HL-60 (cell line): ENCODE data around the gene INSC.

ENCODE experiments used
- POLR2AphosphoS5 ChIP-seq: IDR thresholded peaks from 2 replicates; pipeline ENCODE4 v1.6.1; 2012; ENCODE audit warnings: low read depth
- TF ChIP-seq, protein P1 (sequence below): IDR thresholded peaks from one replicate; pipeline ENCODE4 v1.5.1; 2011; ENCODE audit warnings: low read length, control low read depth, inconsistent platforms; ENCODE audit not compliant: insufficient read depth

DNA sequence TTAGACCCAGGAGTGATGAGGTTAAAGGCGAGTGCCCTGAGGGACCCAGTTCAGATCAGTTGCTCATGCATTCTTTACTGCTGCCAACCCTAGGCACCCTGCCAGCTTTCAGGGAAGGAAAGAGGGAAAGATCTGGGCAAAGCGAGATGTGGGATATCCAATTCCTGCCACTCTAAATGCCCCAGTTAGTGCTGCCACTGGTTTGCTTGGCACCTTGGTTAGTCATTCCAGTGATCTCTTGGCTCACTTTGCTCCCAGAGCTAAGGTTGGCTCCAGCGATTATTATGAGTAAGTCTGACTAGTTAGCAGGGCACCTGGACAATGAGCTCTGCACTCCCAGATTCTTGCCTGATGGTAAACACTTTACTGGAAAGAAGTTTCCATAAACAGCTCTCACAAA lies 85.0 kb downstream of the INSC start:
- TF ChIP-seq, protein P1, sequence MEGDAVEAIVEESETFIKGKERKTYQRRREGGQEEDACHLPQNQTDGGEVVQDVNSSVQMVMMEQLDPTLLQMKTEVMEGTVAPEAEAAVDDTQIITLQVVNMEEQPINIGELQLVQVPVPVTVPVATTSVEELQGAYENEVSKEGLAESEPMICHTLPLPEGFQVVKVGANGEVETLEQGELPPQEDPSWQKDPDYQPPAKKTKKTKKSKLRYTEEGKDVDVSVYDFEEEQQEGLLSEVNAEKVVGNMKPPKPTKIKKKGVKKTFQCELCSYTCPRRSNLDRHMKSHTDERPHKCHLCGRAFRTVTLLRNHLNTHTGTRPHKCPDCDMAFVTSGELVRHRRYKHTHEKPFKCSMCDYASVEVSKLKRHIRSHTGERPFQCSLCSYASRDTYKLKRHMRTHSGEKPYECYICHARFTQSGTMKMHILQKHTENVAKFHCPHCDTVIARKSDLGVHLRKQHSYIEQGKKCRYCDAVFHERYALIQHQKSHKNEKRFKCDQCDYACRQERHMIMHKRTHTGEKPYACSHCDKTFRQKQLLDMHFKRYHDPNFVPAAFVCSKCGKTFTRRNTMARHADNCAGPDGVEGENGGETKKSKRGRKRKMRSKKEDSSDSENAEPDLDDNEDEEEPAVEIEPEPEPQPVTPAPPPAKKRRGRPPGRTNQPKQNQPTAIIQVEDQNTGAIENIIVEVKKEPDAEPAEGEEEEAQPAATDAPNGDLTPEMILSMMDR = no peak
- TF ChIP-seq POLR2AphosphoS5 = no peak
